Astrocyte of the cerebellum (primary cell): Measurements from ENCODE around the gene EDEM2.
"Not testable (repeated sequence)": the region's sequence is repeated elsewhere in the genome, so short reads cannot be mapped to it uniquely, and the experiment has no call there.

Source experiments
- DNase-seq: peaks from one replicate; pipeline ENCODE4 v3.0.0-alpha.2; 2011; ENCODE audit warnings: low read depth
- H3K4me3 ChIP-seq: 2 replicates; pipeline ENCODE4 v1.5.1; 2011; ENCODE audit warnings: mild to moderate bottlenecking, low read depth, low read length, moderate library complexity
- in situ Hi-C: cut with HindIII; loops from 2 replicates; pipeline ENCODE4 v1.10.0; 2017; ENCODE audit warnings: low sequenced_read_pairs
- TF ChIP-seq, protein P1 (sequence below): IDR thresholded peaks from 2 replicates; pipeline ENCODE4 v1.5.1; 2012; ENCODE audit warnings: low read length, low read depth, moderate library complexity, mild to moderate bottlenecking; ENCODE audit errors: missing control alignments

EDEM2 gene, protein sequence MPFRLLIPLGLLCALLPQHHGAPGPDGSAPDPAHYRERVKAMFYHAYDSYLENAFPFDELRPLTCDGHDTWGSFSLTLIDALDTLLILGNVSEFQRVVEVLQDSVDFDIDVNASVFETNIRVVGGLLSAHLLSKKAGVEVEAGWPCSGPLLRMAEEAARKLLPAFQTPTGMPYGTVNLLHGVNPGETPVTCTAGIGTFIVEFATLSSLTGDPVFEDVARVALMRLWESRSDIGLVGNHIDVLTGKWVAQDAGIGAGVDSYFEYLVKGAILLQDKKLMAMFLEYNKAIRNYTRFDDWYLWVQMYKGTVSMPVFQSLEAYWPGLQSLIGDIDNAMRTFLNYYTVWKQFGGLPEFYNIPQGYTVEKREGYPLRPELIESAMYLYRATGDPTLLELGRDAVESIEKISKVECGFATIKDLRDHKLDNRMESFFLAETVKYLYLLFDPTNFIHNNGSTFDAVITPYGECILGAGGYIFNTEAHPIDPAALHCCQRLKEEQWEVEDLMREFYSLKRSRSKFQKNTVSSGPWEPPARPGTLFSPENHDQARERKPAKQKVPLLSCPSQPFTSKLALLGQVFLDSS

DNA sequence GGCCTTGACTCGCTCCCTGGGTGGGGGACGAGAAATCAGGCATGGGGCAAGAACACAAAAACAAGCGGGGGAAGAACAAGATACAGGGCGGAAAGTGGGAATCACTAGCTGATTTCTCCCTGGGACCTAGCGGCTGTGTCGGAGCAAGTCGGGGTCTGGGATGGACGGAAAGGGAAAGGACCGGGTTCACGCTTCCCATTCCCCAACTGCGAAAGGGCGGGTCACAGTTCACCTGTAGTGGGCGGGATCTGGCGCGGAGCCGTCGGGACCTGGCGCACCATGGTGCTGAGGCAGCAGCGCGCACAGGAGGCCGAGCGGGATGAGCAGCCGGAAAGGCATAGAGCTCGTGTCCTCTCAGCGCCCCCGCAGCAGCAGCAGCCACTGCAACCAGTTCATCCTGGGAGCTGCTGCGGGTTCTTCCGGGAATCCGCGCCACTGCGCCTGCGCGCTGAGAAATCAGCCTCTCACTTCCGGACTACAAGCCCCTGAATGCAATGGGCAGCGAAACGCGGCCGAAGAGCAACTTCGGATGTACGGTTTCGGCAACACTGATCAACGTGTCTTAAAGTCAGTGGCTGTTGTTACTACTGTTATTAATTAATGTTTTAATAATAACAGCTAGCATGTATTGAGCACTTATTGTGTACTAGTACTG lies at the start of gene EDEM2:
Gene EDEM2, minus strand, starts transcription at position 417 of the 655 bp plus-strand sequence. Its CDS starts 78 bp downstream, at position 339.
- TF ChIP-seq, protein P1, sequence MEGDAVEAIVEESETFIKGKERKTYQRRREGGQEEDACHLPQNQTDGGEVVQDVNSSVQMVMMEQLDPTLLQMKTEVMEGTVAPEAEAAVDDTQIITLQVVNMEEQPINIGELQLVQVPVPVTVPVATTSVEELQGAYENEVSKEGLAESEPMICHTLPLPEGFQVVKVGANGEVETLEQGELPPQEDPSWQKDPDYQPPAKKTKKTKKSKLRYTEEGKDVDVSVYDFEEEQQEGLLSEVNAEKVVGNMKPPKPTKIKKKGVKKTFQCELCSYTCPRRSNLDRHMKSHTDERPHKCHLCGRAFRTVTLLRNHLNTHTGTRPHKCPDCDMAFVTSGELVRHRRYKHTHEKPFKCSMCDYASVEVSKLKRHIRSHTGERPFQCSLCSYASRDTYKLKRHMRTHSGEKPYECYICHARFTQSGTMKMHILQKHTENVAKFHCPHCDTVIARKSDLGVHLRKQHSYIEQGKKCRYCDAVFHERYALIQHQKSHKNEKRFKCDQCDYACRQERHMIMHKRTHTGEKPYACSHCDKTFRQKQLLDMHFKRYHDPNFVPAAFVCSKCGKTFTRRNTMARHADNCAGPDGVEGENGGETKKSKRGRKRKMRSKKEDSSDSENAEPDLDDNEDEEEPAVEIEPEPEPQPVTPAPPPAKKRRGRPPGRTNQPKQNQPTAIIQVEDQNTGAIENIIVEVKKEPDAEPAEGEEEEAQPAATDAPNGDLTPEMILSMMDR, result no peak
- in situ Hi-C loops, result no loop called here
- DNase-seq, result peak; percentile 90
- H3K4me3 ChIP-seq, result peak within 1 kb of the TSS; percentile 93

DNA sequence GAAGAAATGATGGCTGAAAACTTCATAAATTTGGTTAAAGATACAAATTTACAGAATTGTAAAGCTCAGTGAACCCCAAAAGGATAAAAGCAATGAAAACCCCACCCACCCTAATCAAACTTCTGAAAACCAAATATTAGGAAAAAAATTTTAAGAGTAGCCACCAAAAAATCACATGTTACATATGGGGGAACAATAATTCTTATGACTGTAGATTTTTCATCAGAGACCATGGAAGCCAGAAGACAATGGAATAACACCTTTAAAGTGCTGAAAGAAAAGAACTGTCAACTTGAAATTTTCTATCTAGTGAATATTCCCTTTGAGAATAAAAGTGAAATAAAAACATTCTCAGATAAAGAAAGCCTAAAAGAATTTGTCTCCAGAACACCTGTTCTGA lies 49.2 kb upstream of the EDEM2 start:
- H3K4me3 ChIP-seq, result no peak overlapping the region
- TF ChIP-seq, protein P1, result no peak
- no peak for DNase-seq
- in situ Hi-C loops, result no loop called here

DNA sequence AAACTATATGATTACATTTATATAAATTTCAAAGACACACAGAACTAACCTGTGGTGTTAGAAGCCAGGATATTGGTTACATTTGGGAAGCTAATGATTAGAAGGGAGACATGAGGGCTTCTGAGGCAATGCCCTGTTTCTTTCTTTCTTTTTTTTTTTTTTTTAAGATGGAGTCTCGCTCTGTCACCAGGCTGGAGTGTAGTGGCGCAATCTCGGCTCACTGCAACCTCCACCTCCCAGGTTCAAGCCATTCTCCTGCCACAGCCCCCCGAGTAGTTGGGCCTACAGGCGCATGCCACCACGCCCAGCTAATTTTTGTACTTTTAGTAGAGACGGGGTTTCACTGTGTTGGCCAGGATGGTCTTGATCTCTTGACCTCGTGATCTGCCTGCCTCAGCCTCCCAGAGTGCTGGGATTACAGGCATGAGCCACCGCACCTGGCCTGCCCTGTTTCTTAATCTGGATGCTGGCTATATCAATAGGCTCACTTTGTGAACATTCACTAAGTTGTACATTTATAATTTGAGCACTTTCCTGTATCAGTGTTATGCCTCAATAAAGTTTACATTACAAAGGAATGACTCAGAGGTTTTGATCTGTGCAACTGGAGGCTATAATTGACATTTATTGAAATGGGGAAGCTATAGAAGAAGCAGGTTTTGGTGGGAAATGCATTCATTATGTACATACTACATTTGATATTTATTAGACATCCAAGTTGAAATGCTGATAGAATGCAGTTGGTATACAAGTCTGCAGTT lies 46.1 kb upstream of the EDEM2 start:
- in situ Hi-C loops, result loop anchor here (5.0 kb wide), 2 partner anchors 64 to 76 kb away; no protein-coding TSS in a partner anchor
- DNase-seq, H3K4me3 ChIP-seq: not testable (repeated sequence)

DNA sequence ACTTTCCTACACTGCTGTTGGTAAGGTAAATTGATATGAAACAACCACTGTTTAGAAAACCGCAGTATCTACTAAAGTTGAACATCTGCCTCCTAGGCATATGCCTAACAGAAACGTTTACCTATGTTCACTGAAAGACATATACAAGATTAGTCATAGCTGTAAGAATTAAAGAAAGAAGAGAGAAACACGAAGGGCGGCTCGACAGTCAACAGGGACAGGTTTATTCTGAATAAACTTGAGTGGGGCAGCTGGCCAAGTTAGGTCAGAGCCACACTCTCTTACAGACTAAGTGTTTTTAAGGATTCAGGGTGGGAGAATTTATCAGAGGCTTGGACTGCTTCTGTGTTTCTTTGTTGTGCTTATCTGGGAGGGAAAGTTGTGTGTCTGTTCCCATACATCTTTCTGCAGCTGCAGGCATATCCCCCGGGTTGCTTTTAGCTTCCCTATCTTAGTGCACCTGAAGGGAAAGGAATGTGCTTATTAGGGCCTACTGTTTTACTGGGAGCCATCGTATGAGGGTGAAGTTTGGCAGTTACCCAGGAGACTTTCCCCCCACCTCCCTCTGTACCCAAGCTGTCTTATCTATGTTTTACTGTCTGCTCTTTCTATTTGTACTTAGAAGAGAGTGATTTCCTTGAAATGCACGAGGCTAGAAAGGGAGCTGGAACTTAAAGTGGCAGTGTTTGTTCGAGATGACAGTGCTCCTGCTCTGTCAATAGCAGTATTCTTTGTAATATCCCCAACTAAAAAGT lies 45.2 kb upstream of the EDEM2 start:
- no peak overlapping the region for H3K4me3 ChIP-seq
- TF ChIP-seq, protein P1, result no peak
- in situ Hi-C loops, result loop anchor here (5.0 kb wide), 2 partner anchors 65 to 75 kb away; no protein-coding TSS in a partner anchor
- DNase-seq, result no peak

DNA sequence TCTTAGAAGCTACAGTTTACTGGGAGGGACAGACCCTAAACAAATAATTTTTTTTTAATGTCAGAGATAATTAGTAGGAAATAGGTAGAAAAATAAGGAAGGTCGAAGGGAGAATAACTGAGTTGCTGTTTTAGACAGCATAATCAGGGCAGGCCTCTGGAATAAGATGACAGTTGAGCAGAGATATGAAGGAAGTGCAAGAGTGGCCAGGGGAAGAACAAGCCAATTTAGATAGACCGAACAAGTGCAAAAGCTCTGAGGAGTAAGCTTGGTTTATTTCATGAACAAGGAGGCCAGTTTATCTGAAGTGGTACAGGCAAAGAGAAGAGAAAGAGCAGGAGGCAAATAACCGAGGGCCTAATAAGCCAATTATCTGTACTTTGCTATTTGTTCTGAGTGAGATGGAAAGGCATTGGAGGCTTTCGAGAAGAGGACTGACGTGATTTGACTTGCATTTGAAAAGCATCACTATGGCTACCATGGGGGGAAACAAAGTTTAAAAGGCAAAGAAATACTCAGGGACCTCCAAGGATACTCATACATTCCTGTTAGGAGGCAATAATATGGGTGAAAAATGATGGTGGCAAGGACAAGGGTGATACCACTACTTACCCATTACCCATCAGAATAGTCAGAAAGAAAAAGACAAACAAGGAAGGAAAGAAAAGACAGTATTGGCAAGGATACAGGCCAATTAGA lies 44.4 kb upstream of the EDEM2 start:
- DNase-seq, result no peak
- TF ChIP-seq, protein P1, result no peak
- H3K4me3 ChIP-seq, result no peak overlapping the region
- in situ Hi-C loops, result loop anchor here (5.0 kb wide), 2 partner anchors 66 to 74 kb away; no protein-coding TSS in a partner anchor

DNA sequence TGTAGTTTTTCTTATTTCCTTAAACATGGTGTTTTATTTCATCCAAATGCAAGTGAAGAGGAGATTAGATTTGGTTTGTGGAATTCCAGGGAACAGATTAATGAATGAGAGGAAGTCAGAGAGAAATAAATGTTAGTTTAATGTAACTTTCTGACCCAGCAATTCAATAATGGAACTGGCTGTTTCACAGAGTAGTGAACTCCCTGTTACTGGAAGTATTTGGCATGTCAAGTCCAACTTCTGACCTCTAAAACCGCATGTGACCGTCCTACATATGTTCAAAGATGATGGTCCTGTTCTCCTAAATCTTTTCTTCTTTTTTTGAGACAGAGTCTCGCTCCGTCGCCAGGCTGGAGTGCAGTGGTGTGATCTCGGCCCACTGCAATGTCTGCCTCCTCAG lies 43.4 kb upstream of the EDEM2 start:
- DNase-seq, result no peak
- H3K4me3 ChIP-seq, result no peak overlapping the region
- TF ChIP-seq, protein P1, result no peak
- in situ Hi-C loops, result loop anchor here (5.0 kb wide), 2 partner anchors 67 to 73 kb away; no protein-coding TSS in a partner anchor

DNA sequence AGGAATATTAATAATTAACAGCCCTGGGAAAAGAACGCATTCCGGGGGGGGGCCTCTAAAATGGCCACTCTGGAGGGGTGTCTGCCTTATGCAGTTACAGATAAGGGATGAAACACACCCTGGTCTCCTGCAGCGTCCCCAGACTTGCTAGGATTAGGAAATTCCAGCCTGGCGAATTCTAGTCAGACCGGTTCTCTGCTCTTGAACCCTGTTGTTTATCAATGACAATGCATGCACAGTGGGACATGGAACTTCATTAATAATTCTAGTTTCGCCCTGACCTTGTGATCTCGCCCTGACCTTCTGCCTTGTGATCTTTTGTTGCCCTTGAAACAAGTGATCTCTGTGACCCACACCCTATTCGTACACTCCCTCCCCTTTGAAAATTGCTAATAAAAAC lies 42.1 kb upstream of the EDEM2 start:
- H3K4me3 ChIP-seq, in situ Hi-C loops, DNase-seq: not testable (repeated sequence)
